ENCODE results near the gene C4A.
"Not testable (repeated sequence)": the region's sequence is repeated elsewhere in the genome, so short reads cannot be mapped to it uniquely, and the experiment has no call there.

The C4A gene

DNA sequence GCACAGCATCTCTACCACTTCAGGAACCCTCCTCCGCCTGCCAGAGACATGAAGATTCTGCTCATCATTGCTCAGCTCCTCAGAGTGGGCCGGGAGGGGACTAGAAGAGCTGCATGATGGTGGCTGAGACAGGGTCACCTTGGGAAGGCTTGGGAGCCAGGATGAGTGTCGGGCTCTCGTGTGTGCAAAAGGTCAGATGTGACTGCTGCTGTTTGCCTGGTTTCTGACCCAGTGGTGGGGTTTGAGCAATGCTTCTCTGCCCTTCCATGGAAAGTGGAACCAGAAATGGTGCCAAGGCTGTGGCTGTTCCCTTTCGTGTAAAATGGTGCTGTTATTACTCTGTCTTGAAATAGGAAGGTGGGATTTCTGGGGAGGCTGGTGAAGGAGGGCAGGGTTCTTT lies 859 bp upstream of the C4A start:
- DNase-seq = not testable (repeated sequence)

DNA sequence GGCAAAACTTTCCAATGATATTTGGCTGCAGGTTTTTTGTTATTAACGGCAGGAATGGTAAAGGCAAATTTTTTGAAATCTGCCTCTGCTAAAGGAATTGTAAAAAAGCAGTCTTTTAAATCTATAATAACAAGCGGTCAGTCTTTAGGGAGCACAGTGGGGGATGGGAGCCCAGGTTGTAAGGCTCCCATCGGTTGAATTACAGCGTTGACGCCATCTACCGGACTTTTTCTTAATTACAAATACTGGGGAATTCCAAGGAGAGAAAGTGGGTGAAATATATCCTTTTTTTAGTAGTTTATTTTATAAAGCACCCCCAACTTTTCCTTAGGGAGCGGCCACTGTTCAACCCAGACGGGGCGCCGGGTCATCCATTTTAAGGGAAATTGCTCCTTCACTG lies 7.5 kb downstream of the C4A start:
- DNase-seq = not testable (repeated sequence)

DNA sequence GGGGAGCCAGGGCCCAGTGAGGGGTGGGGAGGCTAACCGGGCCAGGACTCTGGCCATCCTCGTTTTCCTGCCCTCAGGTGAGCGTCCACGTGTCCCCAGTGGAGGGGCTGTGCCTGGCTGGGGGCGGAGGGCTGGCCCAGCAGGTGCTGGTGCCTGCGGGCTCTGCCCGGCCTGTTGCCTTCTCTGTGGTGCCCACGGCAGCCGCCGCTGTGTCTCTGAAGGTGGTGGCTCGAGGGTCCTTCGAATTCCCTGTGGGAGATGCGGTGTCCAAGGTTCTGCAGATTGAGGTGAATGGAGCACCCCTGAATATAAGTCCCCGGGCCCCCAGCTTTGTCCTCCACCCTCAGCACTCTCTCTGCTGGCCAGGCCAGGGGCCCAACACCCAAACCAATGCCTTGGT lies 12.6 kb downstream of the C4A start:
- not testable (repeated sequence) for DNase-seq

DNA sequence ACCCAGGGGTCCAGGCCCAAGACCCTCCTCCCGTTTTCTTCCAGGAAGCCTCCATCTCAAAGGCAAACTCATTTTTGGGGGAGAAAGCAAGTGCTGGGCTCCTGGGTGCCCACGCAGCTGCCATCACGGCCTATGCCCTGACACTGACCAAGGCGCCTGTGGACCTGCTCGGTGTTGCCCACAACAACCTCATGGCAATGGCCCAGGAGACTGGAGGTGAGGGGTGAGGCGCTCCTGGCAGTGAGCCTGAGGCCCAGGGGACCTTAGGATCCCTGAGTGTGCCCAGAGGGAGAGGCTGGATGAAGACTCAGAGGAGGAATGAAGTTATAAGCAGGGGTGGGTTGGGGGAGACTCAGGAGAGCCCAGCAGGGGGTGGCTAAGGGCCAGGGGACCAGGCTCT lies 14.5 kb downstream of the C4A start:
- DNase-seq = not testable (repeated sequence)

DNA sequence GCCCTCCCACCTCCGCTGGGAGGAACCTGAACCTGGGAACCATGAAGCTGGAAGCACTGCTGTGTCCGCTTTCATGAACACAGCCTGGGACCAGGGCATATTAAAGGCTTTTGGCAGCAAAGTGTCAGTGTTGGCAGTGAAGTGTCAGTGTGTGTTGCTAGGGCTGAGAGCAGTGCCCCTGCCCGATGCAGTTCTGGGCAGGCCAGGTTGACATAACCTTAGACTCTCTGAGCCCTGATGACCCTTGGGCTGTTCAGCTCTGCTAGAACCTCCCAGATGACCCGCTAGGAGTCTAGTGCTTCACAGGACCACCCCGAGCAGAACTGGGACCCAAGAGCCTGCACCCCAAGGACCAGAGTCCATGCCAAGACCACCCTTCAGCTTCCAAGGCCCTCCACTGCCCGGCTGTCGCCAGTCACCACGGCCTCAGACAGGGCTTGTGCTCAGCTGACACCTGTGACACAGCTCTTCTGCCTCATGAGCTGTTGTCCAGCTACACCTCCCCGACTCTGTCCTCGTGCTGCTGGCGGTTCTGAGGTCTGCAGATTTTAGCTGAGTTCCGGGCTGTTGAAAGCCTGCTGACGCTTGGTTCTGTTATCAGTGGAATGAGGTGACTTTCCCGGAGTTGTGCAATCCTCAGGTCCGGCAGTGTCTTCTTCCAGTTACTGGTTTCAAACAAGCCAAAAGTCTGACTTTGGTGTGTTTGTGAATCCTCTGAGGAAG lies 20.9 kb downstream of the C4A start:
- not testable (repeated sequence) for DNase-seq

DNA sequence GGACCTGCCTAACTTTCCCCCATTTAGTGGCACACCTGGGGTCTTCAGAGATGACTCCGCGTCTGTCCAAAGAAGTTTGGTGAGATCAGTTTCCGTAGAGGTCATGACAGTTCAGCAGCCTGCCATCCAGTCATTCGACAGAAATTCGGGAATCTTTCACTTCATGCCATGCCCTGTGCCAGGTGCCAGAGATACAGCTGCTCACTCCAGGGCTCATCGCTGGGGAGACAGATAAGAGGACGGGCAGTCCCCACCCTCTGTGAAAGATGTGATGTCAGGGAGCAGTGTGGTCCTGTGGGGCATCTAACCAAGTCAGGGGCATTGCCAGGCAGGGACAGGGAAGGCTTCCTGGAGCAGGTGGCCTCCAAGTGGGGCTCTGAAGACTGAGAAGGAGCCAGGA lies 21.4 kb downstream of the C4A start:
- DNase-seq = not testable (repeated sequence)

DNA sequence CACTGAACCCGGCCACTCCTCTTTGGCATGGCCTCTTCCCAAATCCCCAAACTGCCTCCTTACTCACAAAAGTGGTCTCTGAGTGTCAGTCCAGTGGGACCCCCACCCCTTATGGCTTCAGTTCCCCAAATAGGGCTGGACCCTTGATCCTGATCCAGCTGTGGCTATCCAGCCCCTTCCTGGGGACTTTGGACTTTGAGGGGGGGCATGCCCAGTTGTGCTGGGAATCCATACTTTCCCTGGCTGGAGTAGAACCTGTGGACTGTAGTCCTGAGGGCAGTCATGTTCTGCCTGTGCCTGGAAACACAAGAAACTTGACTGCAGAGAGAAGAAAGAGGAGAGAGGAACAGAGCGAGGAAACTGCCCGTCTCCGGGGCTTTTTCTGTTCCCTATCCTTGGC lies 22.5 kb downstream of the C4A start:
- peak; percentile 34 for DNase-seq

DNA sequence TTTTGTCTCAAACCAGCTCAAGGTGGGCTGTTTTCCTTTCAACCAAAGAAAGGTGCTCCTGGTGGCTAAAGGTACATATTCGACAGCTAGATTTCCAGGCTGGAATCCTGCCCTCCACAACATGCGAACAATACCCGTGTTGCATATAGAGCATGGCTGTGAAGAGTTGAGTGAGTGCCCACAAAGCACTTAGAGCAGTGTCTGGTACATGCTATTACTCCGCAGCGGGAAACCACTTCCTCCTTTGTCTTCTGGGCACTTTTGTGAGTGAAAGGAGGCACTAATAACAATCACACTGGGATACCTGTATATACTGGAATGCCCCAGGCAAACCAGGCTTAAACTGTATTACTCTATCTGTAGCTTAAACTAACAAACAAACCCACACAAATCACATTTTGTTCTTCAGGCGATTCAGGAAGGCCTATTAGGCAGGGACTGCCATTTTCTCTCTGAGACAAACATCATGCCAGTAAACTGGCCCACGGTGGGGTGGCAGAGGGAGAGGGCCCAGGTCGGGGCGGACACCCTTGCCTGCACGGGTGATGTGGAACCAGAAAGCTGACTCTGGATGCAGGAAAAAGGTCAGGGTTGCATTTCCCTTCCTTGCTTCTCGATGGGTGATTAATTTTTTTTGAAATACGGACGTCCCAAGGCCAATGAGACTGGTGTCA lies 23.1 kb downstream of the C4A start:
- DNase-seq = not testable (repeated sequence)

DNA sequence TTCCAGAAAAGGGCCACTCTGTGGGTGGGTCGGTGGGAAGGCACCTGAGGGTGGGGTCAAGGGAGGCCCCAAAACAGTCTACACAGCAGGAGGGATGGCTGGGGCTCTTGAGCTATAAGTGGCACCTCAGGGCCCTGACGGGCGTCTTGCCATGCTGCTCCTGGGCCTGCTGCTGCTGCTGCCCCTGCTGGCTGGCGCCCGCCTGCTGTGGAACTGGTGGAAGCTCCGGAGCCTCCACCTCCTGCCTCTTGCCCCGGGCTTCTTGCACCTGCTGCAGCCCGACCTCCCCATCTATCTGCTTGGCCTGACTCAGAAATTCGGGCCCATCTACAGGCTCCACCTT lies 23.7 kb downstream of the C4A start:
- peak; percentile 26 for DNase-seq

DNA sequence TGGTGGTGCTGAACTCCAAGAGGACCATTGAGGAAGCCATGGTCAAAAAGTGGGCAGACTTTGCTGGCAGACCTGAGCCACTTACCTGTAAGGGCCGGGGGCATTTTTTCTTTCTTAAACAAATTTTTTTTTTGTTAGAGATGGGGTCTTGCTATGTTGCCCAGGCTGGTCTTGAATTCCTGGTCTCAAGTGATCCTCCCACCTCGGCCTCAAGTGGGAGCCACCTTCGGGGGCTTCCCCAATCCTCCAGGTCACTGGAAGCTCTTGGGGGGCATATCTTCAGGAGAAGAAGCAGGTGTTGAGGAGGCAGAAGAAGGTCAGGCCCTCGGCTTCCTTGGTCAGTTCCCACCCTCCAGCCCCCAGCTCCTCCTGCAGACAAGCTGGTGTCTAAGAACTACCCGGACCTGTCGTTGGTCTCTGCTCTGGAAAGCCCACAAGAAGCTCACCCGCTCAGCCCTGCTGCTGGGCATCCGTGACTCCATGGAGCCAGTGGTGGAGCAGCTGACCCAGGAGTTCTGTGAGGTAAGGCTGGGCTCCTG lies 24.2 kb downstream of the C4A start:
- peak; percentile 45 for DNase-seq

DNA sequence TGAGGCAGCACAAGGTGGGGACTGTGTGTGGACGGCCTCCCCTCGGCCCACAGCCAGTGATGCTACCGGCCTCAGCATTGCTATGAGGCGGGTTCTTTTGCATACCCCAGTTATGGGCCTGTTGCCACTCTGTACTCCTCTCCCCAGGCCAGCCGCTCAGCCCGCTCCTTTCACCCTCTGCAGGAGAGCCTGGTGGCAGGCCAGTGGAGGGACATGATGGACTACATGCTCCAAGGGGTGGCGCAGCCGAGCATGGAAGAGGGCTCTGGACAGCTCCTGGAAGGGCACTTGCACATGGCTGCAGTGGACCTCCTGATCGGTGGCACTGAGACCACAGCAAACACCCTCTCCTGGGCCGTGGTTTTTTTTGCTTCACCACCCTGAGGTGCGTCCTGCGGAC lies 25.2 kb downstream of the C4A start:
- peak; percentile 28 for DNase-seq

DNA sequence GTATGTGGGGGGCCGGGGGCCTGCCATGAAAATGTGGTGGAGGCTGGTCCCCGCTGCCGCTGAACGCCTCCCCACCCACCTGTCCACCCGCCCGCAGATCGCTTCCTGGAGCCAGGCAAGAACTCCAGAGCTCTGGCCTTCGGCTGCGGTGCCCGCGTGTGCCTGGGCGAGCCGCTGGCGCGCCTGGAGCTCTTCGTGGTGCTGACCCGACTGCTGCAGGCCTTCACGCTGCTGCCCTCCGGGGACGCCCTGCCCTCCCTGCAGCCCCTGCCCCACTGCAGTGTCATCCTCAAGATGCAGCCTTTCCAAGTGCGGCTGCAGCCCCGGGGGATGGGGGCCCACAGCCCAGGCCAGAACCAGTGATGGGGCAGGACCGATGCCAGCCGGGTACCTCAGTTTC lies 26.2 kb downstream of the C4A start:
- DNase-seq = not testable (repeated sequence)

DNA sequence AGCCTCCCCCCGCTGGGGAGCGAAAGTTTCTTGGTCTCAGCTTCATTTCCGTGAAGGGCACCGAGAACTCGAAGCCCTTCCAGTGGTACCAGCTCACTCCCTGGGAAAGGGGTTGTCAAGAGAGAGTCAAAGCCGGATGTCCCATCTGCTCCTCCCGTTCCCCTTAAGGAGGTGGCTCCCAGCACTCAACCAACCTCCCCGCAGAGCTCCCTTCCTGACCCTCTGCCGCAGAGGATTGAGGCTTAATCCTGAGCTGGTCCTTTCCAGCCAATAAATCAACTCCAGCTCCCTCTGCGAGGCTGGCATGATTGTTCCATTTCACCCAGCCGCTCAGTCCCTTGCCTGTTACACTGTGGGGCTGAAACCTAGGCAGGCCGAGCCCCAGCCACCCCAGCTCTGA lies 26.8 kb downstream of the C4A start:
- DNase-seq = peak; percentile 34

DNA sequence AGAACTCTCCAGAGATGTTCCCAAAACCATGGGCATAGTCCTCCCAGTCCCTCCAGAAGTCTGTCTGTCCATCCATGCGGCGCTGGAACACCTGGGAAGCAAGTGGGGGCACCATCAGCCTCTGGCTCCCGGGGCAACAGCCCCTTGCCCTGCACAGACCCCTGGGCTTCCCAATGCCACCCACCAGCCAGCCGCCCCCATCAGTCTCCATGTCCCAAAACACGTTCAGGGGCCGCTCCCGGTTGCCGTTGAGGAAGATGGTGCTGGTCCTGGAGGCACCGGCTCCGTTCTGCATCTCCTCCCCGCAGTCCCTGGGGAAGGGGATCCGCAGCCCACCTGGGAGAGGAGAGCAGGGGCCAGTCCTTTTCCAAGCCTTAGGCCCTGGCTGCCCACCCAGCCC lies 27.7 kb downstream of the C4A start:
- peak; percentile 23 for DNase-seq

DNA sequence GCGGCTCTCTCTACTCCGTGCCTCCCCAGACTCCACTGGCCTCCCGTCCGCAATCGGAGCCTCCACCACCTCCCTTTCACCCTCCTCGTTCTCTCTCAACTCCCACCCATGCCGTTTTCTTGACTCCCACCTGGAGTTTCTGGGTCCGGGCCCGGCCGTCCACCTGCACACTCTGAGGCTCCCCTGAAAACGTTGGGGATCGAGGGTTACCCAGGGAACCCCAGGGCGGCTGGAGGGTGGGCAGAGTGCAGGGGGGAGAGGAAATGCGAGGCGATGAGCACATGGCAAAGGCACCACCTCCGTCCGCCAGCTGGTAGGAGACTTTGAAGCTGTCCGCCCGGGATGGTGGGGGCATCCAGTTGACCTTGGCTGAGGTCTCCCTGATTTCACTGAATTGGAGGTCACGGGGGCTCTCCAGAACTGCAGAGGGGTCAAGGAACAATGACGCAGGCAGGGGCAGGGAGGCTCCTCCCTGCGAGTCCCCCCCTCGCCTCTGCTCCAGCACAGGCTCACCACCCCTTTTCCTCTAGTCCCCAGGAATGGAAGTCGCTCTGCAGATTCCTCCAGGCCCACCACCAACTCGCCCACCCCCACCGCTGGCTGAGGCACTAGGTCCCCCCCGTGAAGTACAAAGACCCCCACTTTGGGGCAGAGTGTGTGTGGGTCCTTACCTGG lies 29.1 kb downstream of the C4A start:
- peak; percentile 30 for DNase-seq

DNA sequence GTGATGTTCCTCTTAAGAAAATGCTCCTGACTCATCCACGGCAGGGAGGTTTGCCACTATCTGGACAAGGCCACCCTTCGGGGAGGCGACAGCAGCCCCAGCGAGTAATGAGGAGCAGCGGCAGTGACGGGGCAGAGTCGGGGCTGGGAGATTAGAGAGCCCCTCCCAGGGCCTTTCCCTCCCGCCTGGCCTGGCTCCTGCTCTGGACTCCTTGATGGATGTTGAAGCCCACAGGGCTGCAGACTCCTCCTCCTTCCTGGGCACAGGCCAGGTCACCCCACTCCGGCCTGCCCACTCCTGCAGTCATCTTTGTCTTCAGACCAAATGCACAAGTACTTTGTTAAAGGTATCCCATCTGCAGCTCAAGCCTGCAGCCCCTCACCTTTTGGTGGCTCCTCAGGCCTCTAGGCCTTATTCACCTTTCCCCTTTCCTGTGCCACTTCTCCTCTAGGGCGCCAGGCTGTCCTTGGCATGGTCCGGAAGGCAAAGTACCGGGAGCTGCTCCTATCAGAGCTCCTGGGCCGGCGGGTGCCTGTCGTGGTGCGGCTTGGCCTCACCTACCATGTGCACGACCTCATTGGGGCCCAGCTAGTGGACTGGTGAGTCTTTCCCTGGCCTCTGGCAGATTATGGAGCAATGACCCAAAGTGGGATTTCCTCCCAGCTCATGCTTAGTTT lies 31.2 kb downstream of the C4A start:
- DNase-seq = peak; percentile 29

DNA sequence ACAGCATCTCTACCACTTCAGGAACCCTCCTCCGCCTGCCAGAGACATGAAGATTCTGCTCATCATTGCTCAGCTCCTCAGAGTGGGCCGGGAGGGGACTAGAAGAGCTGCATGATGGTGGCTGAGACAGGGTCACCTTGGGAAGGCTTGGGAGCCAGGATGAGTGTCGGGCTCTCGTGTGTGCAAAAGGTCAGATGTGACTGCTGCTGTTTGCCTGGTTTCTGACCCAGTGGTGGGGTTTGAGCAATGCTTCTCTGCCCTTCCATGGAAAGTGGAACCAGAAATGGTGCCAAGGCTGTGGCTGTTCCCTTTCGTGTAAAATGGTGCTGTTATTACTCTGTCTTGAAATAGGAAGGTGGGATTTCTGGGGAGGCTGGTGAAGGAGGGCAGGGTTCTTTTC lies 31.9 kb downstream of the C4A start:
- not testable (repeated sequence) for DNase-seq

DNA sequence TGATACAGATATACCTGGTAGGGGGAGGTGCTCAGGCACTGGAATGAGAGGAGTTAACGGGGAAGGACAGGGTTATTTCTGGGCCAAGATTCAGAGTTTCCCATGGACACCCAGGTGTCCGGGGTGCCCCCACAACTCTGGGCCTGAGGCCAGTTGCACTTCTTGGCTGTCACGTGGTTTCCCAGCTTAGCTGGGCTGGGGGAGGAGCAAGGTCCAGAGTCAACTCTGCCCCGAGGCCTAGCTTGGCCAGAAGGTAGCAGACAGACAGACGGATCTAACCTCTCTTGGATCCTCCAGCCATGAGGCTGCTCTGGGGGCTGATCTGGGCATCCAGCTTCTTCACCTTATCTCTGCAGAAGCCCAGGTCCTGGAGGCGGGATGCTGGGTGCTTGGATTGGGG lies 32.7 kb downstream of the C4A start, which contains the start of gene C4B:
TSS of gene C4B (plus strand) at position 249 of the 400 bp plus-strand sequence. CDS start at position 300, 51 bp downstream.
- DNase-seq = not testable (repeated sequence)

DNA sequence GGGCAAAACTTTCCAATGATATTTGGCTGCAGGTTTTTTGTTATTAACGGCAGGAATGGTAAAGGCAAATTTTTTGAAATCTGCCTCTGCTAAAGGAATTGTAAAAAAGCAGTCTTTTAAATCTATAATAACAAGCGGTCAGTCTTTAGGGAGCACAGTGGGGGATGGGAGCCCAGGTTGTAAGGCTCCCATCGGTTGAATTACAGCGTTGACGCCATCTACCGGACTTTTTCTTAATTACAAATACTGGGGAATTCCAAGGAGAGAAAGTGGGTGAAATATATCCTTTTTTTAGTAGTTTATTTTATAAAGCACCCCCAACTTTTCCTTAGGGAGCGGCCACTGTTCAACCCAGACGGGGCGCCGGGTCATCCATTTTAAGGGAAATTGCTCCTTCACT lies 40.2 kb downstream of the C4A start:
- DNase-seq = not testable (repeated sequence)

DNA sequence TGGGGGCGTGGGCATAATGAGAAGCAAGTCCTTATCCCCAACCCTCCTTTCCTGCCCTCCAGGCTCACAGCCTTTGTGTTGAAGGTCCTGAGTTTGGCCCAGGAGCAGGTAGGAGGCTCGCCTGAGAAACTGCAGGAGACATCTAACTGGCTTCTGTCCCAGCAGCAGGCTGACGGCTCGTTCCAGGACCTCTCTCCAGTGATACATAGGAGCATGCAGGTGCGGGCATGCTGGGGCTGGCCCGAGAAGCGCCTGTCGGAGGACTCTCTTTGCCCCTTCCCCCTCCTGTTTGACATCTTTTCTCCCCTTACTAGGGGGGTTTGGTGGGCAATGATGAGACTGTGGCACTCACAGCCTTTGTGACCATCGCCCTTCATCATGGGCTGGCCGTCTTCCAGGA lies 46.8 kb downstream of the C4A start:
- not testable (repeated sequence) for DNase-seq

DNA sequence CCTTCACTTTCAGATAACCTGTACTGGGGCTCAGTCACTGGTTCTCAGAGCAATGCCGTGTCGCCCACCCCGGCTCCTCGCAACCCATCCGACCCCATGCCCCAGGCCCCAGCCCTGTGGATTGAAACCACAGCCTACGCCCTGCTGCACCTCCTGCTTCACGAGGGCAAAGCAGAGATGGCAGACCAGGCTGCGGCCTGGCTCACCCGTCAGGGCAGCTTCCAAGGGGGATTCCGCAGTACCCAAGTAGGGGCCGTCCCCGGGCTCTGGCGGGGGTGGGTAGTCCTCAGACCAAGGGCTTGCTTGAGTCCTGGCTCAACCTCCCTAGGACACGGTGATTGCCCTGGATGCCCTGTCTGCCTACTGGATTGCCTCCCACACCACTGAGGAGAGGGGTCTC lies 47.7 kb downstream of the C4A start:
- DNase-seq = not testable (repeated sequence)

DNA sequence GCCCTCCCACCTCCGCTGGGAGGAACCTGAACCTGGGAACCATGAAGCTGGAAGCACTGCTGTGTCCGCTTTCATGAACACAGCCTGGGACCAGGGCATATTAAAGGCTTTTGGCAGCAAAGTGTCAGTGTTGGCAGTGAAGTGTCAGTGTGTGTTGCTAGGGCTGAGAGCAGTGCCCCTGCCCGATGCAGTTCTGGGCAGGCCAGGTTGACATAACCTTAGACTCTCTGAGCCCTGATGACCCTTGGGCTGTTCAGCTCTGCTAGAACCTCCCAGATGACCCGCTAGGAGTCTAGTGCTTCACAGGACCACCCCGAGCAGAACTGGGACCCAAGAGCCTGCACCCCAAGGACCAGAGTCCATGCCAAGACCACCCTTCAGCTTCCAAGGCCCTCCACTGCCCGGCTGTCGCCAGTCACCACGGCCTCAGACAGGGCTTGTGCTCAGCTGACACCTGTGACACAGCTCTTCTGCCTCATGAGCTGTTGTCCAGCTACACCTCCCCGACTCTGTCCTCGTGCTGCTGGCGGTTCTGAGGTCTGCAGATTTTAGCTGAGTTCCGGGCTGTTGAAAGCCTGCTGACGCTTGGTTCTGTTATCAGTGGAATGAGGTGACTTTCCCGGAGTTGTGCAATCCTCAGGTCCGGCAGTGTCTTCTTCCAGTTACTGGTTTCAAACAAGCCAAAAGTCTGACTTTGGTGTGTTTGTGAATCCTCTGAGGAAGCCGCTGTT lies 53.6 kb downstream of the C4A start:
- not testable (repeated sequence) for DNase-seq

Measured in activated CD8-positive, alpha-beta memory T cell treated with anti-CD3 and anti-CD28 coated beads, Interleukin-2, amount 50 U/mL, for 48 hours (primary cell).